GM18517 (cell line): ENCODE measurements around the gene C10orf90.

Source experiments
- ATAC-seq: cut with Tn5 transposase; IDR thresholded peaks from one replicate; pipeline ENCODE4 v1.9.1; 2021; ENCODE audit warnings: mild to moderate bottlenecking, moderate library complexity; ENCODE audit not compliant: unreplicated experiment

Gene C10orf90

DNA sequence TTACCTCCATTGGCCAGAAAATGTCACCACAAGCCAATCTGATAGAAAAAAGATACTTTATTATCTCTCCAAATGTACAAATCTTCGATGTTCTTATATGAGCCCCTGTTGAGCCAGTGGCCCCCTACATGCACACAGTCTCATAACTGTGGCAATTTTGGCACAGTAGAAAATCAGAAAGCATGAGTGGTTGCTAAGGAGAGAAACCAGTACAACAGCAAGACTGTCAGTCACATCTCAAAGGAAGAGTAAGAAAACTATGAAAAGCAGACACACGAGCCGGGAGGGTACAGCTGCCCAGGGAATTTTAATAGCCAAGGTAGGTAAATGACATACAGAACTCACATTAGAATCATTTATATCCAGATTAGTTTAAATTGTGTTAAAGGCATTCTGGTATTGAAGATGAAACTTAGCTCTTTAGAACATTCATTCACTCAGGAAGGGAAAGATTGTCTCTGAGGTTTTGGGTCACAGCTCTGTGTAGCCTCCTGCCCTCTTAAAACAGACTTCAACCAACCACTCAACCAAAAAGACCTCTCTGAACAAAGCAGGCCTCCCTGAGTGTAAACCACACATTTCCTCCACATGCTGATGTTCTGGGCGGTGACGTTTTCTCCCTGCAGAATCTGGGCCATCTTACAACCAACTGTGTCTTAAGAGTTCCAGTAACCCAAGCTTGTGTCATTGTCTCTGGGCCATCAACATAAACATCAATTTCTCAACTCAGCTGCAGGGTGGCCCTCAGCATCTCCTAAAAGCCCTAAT is 201.4 kb downstream of the C10orf90 start:
- ATAC-seq, result no peak

DNA sequence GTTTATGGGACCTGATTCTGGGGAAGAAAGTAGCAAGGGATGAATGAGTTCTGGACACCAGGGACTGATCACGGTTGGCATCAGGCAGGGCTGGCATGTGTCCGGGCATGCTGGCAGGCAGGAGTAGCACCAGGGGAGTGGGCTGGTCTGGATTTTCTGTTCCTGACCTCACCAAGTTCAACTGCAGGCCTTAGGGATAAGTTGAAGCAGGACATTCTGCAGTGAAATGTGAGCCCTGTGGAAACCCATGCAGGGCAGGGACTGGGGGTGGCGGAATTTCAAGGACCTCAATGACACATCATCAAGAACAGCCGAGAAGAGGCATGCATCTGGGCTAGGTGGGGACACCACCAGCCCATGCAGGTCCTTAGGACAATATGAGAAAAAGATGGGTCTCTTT is 202.0 kb downstream of the C10orf90 start:
- no peak for ATAC-seq

DNA sequence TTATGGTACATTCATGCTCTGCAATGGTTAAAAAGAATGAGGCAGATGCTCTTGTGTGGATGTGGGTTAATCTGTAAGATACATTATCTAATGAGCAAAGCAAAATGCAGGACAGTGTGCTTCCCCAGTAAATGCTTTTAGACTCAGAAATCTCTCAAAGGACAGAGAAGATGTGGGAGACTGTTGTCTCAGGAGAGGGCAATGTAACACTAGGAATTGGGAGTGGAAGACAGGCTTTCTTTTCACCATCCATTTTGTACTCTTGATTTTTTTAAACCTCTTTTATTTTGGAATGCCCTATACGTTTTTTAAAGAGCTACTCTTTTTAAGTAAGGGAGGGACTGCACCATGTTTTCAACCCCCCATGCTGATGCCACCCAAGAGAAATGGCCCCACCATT is 204.7 kb downstream of the C10orf90 start:
- no peak for ATAC-seq

DNA sequence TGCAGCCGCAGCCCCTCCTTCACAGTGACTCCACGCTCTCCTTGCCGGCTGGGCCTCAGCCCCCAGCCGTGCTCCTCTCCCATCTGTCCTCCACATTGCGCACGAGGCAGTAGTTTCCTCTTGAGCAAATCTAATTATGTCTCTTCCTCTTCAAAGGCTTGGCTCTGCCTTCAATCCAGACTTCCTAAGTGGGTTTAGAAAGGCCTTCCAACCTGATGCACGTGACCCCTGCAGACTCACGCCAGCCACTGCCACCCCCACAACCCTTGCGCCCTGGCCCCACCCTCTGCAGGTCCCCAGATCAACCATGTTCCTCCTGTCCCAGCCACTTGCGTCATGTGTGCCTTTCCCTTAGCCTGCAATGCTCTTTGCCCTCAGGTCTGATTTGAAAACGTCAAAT is 207.2 kb downstream of the C10orf90 start:
- ATAC-seq, result no peak

DNA sequence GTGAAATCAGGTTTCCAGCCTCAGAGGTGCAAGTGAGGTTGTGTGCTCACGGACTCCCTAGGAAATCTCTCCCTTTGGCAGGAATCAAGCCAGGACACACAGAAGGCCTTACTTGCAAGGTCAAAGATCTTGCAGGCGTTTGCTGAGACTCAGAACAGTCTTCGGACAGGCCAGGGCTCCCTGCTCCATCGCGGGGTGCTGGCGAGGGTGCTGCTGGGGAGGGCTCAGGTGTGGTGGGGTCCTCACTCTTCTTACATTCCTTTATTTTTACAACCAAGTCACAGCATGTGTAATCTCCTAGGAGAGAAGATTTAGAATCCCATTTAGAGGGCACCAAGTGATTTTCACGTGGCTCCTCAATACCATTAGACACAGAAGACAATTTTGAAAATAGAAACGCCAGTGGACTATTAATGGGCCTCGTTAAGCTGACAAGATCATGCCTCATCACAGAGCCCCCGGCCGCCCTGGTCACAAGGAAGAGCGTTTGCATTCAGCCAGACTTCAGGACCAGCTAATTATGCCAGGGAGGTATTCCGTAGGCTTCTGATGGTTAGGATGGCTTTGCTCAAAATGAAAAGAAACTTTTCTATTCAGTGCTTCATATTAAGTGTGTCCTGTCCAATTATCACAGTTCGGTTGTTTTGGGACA is 209.1 kb downstream of the C10orf90 start:
- no peak for ATAC-seq

DNA sequence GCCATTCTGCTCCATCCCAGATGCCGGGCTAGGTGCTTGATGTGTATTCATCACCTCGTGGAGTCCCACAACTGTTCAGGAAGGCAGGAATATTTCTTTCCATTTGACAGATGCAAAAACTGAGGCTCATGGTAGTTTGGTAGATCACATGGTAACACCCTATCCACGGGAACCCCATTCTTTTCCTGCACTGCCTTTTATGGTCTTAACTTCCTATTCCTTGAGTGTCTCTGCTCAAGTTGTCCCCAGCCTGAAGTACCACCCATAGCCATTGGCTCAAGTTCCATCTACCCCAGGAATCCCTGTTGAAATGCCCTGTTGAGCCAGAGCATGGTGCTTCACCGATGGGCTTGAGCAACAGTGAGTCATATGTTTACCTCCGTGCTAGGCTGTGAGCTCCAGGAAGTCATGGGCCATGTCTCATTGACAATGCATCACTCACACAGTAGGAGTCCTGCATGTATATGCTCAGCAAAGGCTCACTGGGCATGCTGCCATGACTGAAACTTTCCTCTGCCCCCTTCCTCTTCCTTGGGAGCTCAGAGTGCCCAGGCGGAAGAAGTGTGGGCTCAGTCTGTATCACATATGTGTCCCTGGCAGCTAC is 210.5 kb downstream of the C10orf90 start:
- ATAC-seq, result no peak

DNA sequence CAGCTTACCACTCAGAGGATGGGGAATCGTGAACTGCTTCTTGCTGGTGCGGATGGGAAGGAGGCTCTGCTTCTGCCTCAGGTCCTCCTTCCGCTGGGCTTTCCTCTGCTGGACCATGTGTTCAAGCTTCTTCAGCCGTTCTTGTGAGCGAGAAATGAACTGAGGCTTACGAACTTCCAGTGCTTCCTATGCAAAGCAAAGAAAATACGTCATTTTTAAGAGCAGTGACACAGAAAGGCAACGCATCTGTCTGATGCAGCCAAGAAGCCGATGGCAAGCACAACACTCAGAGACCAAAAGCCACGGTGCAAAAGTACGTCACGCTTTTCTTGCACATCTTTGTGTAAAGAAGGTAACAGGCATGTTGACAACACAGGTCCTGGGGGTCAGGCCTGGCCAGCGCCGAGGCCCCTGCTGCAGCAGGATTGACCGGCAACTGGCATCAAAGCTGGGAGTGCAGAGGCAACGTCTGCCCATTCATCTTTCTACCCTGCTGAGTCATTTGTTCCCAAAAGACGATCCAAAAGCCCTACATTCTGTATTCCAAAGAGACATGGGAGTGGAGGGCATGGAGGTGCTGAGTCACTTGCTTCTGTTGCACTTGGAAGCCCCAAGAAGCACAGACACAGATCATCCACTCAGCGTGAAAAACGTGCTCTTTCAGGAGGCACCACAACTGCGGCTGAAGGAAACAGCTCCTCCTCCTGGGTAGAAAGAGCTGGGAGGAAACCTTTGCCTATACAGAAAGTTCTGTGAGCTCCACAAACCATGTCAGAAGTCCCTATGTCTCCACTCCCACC is 211.3 kb downstream of the C10orf90 start:
- no peak for ATAC-seq

DNA sequence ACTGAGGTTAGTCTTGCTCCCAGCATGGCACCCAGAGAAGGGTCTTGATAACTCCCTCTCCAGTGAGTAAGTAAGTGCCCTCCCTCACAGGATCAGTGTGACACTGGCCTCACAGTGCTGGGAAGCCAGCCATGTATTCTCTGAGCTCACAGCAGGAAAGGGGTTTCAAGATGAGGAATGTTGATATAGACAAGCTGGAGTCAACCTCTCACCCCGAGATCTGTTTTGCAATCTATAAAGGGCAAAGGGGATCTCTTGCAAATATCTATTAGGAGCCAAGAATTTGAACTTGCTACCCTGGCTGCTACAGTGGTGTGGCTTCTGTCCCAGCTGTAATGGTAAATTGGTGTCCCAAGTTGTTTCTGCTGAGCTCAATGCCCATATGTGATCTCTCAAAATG is 212.0 kb downstream of the C10orf90 start:
- no peak for ATAC-seq

DNA sequence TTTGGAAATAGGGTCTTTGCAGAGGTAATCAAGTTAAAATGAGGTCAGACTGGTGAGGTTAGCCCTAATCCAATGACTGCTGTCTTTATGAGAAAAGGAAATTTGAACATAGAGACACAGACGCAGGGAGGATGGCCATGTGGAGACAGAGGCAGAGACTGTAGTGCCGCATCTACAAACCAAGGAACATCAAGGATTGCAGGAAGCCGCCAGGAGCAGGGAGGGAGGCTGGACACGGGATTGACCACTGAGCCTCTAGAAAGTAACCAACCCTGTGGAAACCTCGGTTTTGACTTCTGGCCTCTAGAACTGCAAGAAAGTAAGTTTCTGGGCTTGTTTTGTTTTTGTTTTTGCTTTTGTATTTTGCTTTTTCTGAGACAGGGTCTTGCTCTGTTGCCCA is 213.9 kb downstream of the C10orf90 start:
- ATAC-seq, result no peak

DNA sequence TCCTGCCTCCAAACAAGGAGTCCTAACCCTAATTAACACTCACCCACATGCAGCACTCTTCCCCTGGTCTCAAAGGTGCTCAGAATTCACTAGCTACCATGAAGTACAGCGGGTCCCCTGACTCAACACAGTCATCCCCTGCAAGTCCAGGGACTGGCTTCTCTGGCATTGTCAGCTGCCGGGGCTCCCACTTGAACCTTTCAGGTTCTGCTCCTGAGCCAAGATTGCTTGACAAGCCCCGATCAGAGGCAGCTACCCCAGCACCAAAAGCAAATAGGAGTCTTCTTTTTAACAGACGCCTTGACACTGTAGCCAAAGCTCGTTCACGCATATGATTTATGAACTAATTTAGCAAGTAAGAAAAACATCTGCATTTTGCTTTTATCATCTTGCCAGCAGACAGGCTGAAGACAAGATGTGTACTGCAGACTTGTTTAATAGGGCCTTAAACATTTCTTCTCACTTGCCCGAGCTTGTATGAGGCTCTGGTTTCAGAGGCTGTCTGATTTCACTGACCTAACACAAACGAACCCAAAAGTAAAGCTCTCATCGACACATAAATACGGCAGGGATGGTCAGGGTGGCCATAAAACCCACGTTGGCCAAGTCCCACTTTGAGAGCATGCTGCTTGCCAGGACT is 214.6 kb downstream of the C10orf90 start:
- no peak for ATAC-seq

DNA sequence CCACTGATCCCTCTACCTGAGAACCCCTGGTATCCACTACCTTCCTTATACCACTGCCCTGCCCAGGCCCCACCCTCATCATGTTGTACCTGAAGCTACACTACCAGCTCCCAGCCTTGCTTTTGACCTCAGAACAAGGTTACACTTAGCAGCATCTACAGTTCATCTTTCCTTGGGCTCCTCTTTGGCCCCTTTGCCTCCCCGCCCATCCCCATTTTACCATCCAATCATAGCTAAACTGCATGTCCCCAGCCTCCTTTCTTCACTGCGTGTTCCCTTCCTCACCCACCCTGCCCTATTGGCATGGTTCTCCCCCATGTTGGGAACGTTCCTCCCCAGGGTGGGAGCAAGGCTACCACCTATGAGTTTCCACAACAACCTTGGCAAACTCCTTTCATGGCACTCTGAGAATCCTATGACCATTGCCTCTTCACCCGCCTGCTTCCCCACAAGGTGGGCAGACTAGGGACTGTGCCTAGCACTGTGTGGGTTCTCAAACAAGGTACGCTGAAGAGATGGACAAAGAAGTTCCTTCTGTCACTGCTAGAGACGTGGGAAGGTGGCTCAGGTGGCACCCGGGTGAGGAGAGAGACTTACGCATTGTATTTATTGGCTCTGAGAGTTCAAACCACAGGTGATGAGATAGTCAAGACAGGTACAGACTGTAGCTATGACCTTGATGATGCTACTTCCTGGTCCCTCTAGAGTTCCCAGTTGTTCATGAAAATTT is 215.3 kb downstream of the C10orf90 start:
- ATAC-seq, result no peak

DNA sequence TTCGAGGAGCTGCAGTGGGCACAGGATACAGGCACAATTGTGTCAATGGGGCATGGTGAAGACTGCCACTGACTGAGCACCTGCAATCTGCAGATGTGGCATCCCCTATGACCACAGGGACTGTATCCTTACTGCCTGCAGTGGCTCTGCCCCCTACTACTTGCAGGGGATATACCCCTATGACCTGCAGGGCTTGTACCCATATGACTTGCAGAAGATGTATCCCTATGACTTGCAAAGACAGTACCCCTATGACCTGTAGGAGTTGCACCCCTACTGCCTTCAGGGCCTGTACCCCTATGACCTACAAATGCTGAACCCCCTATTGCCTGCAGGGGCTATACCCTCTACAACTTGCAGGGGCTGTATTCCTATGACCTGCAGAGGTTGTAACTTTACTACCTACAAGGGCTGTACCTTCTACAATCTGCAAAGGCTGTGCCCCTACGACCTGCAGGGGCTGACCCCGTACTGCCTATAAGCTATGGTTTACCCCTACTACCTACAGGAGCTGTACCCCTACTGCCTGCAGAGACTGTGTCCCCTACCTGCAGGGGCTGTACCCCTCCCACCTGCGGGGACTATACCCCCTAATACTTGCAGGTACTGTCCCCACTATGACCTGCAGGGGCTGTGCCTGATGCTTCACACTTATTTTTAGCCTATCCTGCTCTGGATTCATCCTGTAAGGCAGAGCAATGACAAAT is 216.3 kb downstream of the C10orf90 start:
- no peak for ATAC-seq

DNA sequence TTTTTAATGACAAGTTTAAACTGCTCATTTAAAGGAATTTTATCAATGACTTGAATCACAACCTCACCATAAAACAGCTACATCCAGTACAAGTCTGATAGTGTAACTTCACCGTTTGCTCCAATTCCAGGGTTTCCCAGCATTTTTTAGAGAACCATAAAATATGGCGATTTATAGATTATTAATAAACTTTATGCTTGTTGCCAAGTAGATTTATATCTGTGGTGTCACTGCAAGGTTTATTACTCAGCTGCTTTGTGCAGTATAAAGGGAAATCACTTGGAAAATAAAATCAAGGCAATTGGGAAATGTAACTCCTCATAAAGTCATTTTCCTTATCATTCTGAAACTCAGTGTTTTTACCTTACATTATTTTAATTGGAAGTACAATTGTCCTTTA is 218.2 kb downstream of the C10orf90 start:
- ATAC-seq, result no peak

DNA sequence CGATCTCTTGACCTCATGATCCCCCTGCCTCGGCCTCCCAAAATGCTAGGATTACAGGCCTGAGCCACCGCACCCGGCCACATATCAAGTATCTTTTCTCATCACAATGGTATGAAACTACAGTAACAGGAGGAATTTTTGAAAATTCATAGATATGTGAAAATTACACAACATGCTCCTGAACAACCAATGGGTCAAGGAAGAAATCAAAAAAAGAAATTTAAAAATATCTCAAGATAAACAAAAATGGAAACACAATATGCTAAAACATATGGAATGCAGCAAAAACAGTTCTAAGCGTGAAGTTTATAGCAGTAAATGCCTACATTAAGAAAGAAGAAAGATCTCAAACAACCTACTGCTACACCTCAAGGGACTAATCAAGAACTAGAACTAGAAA is 222.4 kb downstream of the C10orf90 start:
- ATAC-seq, result no peak

DNA sequence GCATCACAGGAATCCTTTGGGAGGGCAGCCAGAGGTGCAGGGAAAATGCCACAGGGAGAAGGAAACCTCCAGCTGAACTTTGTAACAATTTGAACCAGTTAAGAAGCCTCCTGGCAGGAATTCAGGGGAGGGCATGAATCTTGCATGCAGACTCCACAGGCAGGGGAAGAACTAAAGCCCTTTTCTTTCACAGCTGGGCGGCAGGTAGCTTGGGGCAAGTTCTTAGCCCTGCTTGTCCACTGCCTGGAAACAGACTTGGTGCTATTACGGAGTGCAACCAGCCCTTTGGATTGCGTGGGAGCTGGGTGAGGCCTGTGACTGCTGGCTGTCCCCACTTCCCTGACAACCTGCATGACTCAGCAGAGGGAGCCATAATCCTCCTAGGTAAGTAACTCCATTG is 230.6 kb downstream of the C10orf90 start:
- ATAC-seq, result no peak

DNA sequence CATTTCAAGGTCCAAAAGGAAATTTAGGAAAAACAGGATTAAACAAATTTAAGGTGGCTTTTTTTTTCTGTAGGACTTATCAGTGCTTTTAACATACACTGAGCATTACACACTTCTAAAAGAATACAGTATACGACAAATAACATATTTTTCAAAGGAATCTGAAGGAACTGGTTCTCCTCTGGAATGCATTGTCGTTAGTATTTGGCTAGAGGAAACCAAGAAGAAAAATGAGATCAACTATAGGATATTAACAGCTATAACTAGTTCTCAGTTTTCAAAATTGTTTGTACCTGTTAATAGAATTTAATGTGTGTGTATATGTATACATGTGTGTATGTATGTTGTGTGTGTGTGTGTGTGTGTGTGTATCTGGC is 232.1 kb downstream of the C10orf90 start:
- ATAC-seq, result no peak

DNA sequence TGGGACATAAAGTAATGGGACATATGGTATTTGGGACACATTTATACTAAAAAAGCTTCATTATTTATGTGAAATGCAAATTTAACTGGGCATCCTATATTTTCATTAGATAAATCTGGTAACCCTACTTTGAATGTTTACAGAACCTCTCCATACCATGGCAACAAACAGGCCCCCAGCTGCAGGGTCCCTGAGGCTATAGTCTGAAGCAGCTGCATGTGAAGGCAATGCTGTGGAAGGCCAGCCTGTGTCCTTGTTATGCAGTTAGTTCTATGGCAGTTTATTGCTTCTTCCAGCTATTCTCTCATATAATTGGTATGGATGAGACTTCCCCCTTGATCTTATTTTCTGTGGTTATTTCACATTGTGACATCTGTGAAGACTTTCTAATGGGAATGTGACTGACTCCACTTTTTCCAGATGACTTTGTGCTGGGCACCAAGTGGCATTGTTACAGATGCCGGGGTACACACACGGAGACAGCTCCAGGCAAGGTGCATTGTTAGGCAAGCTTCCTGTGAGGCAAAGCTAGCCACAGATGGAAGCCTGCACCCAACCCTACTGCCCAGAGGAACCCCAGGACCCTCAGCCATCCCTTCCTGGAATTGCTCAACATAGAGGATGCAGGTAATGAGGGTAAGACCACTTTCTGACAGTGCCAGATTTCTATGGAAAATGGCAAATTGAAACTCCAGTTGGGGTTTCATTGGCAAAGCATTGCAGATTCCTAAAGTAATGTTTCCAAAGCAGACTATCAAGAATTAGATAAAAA is 232.7 kb downstream of the C10orf90 start:
- ATAC-seq, result no peak

DNA sequence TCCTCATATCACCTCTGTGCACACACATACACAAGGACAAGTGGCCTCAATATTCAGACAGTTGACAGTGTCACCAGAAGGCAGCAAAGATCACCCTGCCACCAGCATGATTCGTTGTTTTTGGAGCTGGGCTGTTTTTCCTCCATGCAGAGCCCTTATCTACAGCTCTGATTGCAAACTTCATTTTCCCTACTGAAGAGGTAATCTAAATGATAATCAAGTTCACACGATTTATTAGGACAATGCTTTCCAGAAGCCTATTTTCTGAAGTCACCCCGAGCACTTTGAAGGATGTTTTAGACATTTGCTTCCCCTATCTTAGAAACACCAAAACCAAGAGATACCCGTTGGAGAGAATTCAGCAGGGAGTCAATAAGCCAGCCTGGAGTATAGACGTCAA is 236.3 kb downstream of the C10orf90 start:
- ATAC-seq, result no peak

DNA sequence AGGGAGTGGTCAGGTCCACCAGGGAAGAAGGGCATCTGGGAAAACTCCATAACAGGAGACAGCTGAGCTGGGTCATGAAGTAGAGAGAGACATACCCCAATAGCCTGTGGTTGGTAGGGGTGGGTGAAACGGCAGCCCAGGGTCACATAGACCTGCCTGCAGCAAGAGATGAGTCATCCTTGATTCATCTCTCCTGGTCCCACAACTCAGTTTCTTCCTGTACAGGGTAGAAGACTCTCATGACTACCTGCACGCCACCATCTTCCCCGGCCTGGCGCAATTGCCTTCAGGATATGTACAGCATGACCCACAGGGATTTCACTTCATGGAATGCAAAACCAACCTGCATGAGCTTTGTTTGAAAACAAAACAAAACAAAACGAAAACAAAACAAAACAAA is 237.1 kb downstream of the C10orf90 start:
- ATAC-seq, result no peak
